Endodermal cell (in vitro differentiated cells): Measurements from ENCODE around the gene ANXA4. TPM values are rescaled to one million over a fixed set of nuclear protein-coding genes. Genes with fewer than 3 reads are reported as not detected.

ENCODE experiments used
- DNase-seq: peaks from one replicate; pipeline ENCODE4 v3.0.0-alpha.2; 2017
- H3K27ac ChIP-seq: 2 replicates; pipeline ENCODE4 v1.5.1; 2013; ENCODE audit warnings: mild to moderate bottlenecking, low read depth, low read length, moderate library complexity
- H3K27me3 ChIP-seq: 2 replicates; pipeline ENCODE4 v1.6.1; 2013; ENCODE audit warnings: mild to moderate bottlenecking, low read length, moderate library complexity; ENCODE audit not compliant: insufficient read depth, control insufficient read depth, poor library complexity, severe bottlenecking
- H3K36me3 ChIP-seq: 2 replicates; pipeline ENCODE4 v1.7.0; 2013; ENCODE audit warnings: mild to moderate bottlenecking, low read length, moderate library complexity; ENCODE audit not compliant: control insufficient read depth, insufficient read depth
- H3K4me1 ChIP-seq: one replicate; pipeline ENCODE4 v1.7.0; 2013; ENCODE audit warnings: low read length; ENCODE audit not compliant: control insufficient read depth, insufficient read depth
- H3K4me3 ChIP-seq: 2 replicates; pipeline ENCODE4 v1.5.1; 2013; ENCODE audit warnings: mild to moderate bottlenecking, low read length, moderate library complexity
- H3K9ac ChIP-seq: 2 replicates; pipeline ENCODE4 v1.6.1; 2013; ENCODE audit warnings: mild to moderate bottlenecking, low read length, moderate library complexity; ENCODE audit not compliant: poor library complexity, severe bottlenecking; ENCODE audit errors: extremely low read depth
- H3K9me3 ChIP-seq: 2 replicates; pipeline ENCODE4 v1.6.1; 2013; ENCODE audit warnings: mild to moderate bottlenecking, low read length, moderate library complexity; ENCODE audit not compliant: control insufficient read depth
- H3K27ac Mint-ChIP-seq: 2 replicates; pipeline ENCODE4 v1.8.0; 2020; ENCODE audit warnings: mixed read lengths
- H3K27me3 Mint-ChIP-seq: 2 replicates; pipeline ENCODE4 v1.8.0; 2021; ENCODE audit warnings: mild to moderate bottlenecking, mixed read lengths; ENCODE audit not compliant: insufficient read depth
- H3K36me3 Mint-ChIP-seq: 2 replicates; pipeline ENCODE4 v1.8.0; 2020; ENCODE audit warnings: low read depth, mixed read lengths
- H3K4me1 Mint-ChIP-seq: 2 replicates; pipeline ENCODE4 v1.8.0; 2020; ENCODE audit warnings: mixed read lengths
- H3K4me3 Mint-ChIP-seq: 2 replicates; pipeline ENCODE4 v1.8.0; 2020; ENCODE audit warnings: mild to moderate bottlenecking, moderate library complexity, mixed read lengths
- H3K9me3 Mint-ChIP-seq: 2 replicates; pipeline ENCODE4 v1.8.0; 2020; ENCODE audit warnings: mild to moderate bottlenecking, mixed read lengths
- CTCF ChIP-seq: fragments of 200-600 bp; sonication (generic); conservative IDR thresholded peaks from 2 replicates; pipeline ENCODE4 v1.5.0; 2021; ENCODE audit warnings: antibody characterized with exemption, mild to moderate bottlenecking
- WGBS, 2 experiments: methylation state at CpG; one replicate each; pipeline versions ENCODE4 v1.1.5 to v1.1.7; 2013; ENCODE audit warnings: missing lambda C conversion rate in 2 of 2, mixed read lengths in 1 of 2; ENCODE audit not compliant: insufficient coverage in 1 of 2, insufficient read length in 1 of 2; 5-methylcytosine and 5-hydroxymethylcytosine counted together
- total RNA-seq, 2 donors: library from RNA; stranded (reverse); fragmentation: NEBNext Ultra II Directional in 1 of 2; extraction: Animal tissue kit (Norgen Biotek cat#: 25700) in 1 of 2; gene quantifications; 2 replicates in 1 of 2; 3 replicates in 1 of 2; pipeline ENCODE4 v1.2.1, GENCODE V29; 2021

ANXA4 gene
- total RNA-seq, 2 donors from 2014 or later, result 18.0 to 21.4 TPM

- H3K27me3 Mint-ChIP-seq, result no peaks in the 10 kb centered on the region
- no peak overlapping the region for H3K27ac Mint-ChIP-seq
- no peaks in the 10 kb centered on the region for H3K9me3 ChIP-seq
Observed at GRCh38 chr2:69836316-69836715, 94.4 kb downstream of the ANXA4 start.

GRCh38 chr2:69837533-69837932 is 95.6 kb downstream of the ANXA4 start:
- Mint-ChIP-seq H3K9me3 (no peaks in the 10 kb centered on the region), H3K27ac (no peak overlapping the region), H3K4me1 (peaks cover 35% of the 10 kb centered on the region), H3K27me3 (no peaks in the 10 kb centered on the region), H3K4me3 (no peak overlapping the region), H3K36me3 (peaks cover 24% of the 10 kb centered on the region)
- no peak for DNase-seq
- Histone ChIP-seq H3K9me3 (no peaks in the 10 kb centered on the region), H3K27ac (no peak overlapping the region), H3K27me3 (peaks cover 7% of the 10 kb centered on the region), H3K4me3 (no peak overlapping the region), H3K36me3 (peaks cover 25% of the 10 kb centered on the region), H3K4me1 (peaks cover 4% of the 10 kb centered on the region), H3K9ac (no peak overlapping the region)
- no peak for TF ChIP-seq CTCF
- WGBS, 2 experiments, result 93 to 100% methylated on average over 1 to 2 of the region's 2 CpGs

More at GRCh38 chr2:69836316-69836715, 94.4 kb downstream of the ANXA4 start:
- Mint-ChIP-seq H3K4me1 (peaks cover 33% of the 10 kb centered on the region), H3K4me3 (no peak overlapping the region), H3K9me3 (no peaks in the 10 kb centered on the region), H3K36me3 (peaks cover 19% of the 10 kb centered on the region)
- no peak for DNase-seq
- WGBS, 2 experiments, result 57 to 79% methylated on average over 3 to 5 of the region's 5 CpGs
- H3K4me1 ChIP-seq, result peaks cover 4% of the 10 kb centered on the region
- H3K9ac ChIP-seq, result no peak overlapping the region
- no peak overlapping the region for H3K4me3 ChIP-seq
- no peak overlapping the region for H3K27ac ChIP-seq
- peaks cover 1% of the 10 kb centered on the region for H3K27me3 ChIP-seq
- peaks cover 20% of the 10 kb centered on the region for H3K36me3 ChIP-seq
- TF ChIP-seq CTCF, result no peak

GRCh38 chr2:69843993-69844392 is 102.1 kb downstream of the ANXA4 start:
- Mint-ChIP-seq H3K27ac (no peak overlapping the region), H3K4me1 (peaks cover 23% of the 10 kb centered on the region), H3K4me3 (no peak overlapping the region), H3K9me3 (no peaks in the 10 kb centered on the region), H3K27me3 (no peaks in the 10 kb centered on the region), H3K36me3 (peaks cover 45% of the 10 kb centered on the region)
- H3K9me3 ChIP-seq, result no peaks in the 10 kb centered on the region
- no peak for DNase-seq
- peaks cover 52% of the 10 kb centered on the region for H3K36me3 ChIP-seq
- peaks cover 13% of the 10 kb centered on the region for H3K27me3 ChIP-seq
- peaks cover 8% of the 10 kb centered on the region for H3K4me1 ChIP-seq
- TF ChIP-seq CTCF, result no peak
- H3K27ac ChIP-seq, result no peak overlapping the region
- H3K4me3 ChIP-seq, result no peak overlapping the region
- no peak overlapping the region for H3K9ac ChIP-seq
